Kidney tubule cell (primary cell): ENCODE data around the gene CSTF1.

Experiments used
- DNase-seq: peaks from one replicate; pipeline ENCODE4 v3.0.0-alpha.2; 2018; ENCODE audit warnings: low spot score

Gene CSTF1

DNA sequence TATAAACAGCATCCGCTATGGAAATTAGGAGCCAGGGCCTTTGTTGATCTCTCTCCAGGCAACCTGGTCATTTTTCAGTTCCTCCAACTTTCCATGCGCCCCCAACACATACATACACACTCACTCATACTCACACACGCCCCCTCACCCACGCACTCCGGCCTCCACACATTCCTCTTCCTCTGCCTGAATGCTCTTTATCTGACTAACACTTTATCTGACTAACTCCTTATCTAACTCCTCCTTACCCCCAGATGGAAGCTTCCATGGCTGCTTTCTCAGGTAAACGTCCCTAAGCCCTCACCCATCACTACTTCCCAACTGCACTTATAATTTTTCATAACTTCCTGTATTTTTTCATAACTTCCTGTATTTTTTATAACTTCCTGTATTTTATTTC lies 37.1 kb downstream of the CSTF1 start:
- DNase-seq, result peak; percentile 81

DNA sequence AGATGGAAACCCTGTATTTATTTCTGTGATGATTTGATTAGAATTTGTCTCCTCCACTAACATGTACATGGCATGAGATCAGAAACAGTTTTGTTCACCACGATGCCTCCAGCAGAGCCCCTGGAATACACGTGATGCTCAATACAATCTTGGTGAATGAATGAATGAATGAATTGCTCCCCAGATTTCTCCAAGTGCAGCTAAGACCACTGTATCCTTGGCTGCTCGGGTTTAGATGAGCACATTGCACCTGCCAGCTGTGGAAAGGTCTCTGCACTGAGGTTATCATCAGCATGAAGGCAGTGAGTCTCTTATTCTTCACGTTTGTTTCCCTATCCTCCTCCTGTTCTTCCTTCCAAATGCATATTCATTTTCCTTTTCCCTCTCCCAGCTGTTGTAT lies 37.5 kb downstream of the CSTF1 start:
- no peak for DNase-seq

DNA sequence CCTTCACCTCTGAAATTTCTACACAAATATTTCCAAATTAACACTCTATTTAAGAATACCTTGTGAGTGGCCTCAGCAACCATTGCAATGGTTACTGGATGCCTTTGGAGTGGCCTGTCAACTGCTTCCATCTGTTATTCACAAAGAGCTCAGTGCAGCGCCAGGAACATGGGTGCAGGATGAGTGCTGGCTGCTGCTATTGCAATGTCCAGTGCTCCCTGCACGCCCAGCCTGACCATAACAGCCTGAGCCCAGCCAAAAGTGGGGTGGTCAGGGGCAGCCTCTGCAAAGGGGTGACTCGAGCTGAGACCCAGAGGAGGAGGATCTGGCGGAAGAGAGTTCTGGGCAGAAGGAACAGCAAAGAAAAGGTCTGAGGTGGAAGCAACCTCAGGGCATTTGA lies 38.0 kb downstream of the CSTF1 start:
- no peak for DNase-seq

DNA sequence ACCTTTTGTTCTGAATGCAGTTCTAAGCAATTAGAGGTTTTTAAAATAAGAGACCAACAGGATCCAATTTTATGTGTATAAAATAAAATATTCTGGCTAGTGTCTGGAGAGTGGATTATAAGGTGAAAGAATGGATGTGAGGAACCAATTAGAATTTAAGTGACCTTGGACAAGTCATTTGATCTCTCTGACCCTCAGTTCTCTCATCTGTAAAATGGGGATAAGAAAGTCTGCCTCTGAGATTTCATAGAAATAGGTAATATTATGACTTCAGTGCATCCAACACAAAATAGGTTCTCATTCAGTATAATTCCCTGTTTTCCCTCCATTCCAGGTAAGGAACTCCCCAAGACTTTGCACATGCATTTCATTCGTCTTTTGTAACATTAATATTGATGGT lies 38.5 kb downstream of the CSTF1 start:
- DNase-seq, result no peak

DNA sequence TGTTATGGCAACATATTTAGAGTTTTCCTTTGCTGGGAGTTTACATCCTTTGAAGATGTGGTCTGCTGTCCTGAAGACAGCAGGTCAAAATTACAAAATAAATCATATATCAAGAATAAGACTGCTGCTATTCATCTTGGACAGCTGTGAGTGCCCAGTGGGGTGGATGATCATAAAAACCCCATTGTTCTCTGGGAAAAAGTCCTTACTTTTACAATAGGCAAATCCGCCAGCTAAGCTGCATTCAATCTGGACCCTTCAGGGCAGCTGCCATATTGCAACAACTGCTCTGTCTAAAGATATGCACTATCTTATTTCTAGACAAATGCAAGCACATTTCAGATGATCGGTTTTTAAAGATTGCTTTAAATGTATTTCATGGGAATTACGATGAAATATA lies 39.0 kb downstream of the CSTF1 start:
- no peak for DNase-seq

DNA sequence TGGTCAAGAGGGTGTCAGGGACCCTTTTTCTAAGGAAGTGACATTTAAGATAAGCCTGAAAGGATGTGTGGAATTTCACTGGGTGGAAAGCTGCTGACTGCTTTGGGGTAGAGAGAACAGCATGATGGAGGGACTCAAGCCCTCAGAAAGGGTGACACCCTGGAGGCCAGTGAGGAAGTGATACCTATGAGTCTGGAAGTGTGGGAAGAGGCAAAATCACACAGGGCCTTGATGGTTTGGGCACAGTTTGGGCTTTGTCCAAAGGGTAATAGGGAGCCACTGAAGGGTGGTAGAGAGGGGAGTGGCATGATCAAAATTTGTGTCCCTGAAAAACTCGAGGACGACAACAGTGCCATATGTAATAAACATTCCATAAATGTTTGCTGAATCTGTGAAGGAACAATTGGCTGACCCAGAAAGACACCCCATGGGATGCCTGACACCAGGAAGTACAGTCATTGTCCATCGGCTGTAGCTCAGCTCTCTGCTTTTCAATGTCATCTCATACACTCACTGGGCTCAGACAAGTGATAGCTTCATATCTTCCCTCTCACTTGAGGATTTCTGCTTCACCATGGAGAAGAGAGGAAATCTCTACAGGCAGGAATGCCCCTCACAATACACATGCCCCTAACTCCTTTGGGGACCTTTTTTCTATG lies 40.9 kb downstream of the CSTF1 start:
- no peak for DNase-seq

DNA sequence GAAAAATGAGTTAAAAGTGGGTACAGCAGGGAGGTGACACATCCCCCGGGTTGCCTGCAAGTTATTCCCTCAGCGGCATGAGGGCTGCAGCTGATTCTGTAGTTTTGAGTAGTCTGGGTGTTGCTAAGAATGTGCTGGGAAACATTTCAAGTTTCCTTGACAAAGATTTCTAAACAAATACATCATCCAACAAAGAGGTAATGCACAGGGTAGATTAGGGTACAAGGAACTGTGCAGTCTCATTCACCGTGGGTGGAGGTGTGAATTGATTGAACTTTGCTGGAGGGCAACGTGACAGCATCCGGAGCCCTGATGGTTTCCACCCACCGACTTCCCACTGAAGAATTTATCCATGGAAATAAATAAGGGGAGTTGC lies 41.4 kb downstream of the CSTF1 start:
- no peak for DNase-seq

DNA sequence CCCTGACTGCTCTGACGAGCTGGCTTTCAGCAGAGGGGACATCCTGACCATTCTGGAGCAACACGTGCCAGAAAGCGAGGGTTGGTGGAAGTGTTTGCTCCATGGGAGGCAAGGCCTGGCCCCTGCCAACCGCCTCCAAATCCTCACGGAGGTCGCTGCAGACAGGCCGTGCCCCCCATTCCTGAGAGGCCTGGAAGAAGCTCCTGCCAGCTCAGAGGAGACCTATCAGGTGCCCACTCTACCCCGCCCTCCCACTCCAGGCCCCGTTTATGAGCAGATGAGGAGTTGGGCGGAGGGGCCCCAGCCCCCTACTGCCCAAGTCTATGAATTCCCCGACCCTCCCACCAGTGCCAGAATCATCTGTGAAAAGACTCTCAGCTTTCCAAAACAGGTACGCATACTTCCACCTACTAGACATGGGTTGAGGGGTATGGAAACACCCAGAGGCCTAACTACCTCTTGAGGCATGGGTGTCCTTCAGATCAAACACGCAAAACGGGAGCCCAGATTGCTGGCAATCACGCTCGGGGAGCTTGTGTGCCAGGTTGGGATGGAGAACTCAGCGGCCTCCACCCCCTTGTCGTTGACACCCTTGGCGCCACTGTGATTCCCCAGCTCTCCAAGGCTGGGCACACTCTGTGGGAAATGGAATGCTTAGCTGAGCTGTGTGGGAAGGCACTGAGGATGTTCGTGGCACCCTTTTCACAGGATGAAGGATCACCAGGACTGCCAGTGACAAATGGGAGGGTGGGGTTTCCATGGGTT lies 44.9 kb downstream of the CSTF1 start:
- DNase-seq, result no peak

DNA sequence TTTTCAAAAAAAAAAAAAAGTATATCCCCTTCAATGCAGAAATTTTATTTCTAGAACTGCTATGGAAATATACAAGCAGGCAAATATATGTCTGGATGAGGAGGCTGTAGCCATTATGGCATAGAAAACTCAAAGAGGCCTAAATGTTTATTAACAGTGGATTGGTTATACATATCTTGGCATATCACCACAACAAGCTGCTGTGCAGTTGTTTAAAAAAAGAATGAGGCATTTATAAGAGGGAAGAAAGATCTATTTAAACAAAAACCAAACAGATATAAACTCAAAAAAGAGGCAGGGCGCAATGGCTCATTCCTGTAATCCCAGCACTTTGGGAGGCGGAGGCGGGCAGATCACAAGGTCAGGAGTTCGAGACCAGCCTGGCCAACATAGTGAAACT lies 45.8 kb downstream of the CSTF1 start:
- DNase-seq, result no peak

DNA sequence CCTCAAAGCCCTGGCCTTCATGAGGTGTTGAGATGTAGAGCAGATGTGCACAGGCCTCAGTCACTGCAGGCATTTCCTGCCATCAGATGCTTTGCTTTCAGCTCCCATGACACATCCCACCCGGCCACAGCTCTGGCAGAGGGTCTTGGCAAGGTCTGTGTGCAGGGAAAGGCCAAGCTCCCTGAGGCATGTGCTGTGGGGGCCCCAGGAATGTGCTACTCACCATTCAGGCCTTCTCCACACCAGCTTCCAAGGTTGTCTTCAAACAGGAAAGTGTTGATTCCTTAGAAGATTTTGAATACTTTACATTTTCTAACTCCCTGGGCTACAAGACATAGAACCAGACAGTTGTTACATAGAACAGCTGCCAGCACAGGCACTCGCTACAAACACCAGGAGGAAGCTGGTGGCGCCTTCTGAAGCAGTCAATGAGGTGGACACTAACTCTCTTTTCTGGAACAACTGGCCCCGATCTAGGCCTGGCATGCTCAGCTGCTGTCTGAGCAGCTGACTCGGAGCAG lies 47.4 kb downstream of the CSTF1 start:
- peak; percentile 68 for DNase-seq

DNA sequence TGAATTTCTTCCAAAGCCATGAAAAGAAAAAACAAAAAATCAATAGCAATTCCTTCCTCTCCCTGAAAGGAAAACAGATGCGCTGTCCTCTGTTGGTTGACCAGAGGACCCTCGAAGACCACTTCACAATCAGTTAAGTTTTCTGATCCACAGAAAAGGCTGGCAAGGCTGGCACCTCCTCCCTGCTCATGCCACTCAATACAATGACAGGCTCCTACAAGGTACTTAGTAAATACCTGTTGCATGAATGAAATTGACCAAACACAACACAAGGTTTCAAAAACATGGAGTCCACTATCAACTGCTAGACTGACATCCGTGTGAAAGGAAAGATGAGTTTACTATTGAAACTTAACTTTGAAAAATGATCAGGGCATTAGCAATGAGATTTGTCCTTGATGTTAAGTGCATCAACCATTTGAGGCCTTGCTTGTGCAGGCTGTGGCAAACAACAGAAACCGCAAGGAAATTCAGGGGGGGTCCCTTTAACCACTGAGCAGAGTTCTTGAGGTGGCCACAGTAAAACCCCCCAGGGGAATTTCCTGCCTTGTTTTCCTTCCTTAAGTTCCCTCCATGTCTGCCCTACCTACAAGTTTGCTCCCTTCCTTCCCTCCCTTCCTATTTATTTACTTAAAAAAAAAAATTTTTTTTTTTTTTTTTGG lies 48.0 kb downstream of the CSTF1 start:
- no peak for DNase-seq

DNA sequence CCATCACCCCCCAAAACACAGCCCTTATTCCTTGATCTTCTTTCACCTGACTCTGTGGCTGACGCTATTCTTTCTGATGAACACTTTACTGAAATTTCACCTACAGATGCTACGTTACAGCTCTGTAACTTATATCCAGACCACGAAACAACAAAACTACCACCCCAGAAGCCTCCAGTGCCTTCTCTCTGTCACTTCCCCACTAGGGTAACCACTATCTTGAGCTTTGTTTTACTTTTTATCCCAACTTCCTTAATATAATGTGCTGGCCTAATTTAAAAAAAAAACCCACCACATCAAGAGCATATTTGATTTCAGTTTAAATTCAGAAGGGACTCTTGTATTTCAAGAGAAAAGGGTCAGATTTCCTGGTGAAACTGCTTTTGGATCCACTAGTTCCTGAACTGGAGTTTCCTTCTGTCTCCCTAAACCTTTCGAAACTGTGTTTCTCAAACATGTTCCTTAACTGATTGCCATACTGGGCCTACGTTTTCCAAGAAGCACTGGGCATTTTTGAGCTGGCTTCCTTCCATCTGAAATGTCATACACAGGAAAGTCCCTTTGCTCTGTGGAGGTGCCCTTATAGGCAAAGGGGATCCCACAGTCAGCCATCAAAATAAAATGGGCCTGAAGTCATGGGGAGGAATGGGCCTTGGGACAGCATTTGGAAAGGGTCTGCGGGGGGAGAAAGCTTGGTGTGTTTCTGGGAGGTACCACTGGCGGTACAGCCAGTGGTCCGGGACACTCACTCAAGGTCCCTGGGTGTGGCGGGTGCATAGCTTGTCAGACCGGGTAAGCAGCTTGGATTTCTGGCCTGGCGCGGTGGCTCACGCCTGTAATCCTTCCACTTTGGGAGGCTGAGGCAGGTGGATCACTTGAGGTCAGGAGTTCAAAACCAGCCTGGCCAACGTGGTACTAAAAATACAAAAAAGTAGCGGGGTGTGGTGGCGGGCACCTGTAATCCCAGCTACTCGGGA lies 50.2 kb downstream of the CSTF1 start:
- DNase-seq, result no peak

DNA sequence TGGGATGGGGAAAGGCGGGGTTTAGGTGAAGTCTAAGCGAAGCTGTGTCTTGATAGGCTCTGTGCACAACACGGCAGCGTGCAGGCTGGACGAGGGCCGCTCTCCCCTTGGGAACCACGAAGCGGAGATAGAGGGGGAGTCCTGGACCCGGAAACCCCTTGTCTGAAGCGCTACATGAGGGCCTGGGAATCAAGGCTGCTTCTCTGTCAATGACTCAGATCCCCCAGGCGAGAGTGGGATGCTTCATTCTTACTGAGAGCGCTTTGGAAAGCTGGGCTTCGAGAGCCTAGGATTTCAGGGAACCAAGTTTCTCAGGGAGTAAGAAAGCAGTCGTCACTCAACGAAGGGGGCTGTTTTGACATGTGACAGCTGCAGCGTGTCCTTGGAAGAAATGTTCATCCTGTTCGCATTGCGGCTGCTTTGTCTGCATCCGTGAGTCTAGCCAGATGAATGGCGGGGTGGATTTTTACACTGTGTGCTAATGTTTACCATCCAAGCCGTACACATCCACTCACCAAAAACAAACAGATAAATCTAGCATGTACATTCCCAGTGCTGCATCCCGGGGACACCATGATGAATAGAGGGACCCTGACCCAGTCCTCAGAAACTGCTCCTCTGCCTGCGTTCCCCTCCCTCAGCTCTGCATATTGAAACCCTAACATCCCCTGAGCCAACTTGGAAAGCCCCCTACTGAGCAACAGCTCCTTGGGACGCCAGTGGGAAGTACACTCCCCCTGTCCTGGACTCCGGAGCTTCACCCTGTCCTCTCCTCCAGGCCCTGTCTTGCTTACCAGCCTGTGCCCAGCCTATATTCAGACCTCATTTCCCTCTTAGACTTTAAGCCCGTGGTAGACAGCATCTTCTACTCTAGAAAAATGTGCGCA lies 51.5 kb downstream of the CSTF1 start:
- DNase-seq, result no peak

DNA sequence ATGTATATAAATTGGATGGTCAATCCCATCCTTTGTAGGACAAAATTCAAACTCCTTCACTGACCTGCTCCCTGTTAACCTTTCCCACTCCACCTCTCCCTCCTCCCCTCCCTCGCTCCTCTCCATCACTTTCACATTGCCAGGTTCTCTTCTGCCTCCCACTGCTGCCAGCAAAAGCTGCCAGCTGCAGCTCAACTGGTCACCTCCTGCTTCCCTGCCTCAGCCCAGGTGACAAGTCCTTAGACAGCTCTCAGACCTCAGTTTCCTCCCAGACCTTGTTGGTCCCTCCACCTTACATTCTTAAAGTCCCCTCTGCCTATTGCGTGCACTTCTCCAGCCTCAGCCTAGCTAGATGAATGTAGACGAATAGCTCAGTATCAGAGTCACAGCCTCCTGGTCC lies 52.7 kb downstream of the CSTF1 start:
- DNase-seq, result no peak

DNA sequence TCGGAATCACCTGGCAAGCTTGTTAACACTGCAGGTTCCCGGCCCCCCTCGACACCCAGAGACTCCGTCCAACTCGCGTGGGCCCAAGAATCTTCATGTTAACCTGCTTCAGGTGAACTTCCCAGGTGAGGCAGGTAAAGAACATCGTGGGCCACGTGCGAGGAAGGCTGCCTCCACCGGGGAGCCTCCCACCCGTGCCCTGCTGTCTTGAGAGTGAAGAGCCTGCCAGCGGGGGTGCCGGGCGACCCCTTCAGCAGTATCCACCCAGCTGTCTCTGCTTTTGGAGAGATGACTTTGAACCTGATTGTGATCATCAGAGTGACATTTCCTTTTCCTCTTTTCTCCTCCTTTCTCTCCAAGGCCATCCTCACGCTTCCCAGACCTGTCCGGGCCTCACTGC lies 53.1 kb downstream of the CSTF1 start:
- DNase-seq, result no peak

DNA sequence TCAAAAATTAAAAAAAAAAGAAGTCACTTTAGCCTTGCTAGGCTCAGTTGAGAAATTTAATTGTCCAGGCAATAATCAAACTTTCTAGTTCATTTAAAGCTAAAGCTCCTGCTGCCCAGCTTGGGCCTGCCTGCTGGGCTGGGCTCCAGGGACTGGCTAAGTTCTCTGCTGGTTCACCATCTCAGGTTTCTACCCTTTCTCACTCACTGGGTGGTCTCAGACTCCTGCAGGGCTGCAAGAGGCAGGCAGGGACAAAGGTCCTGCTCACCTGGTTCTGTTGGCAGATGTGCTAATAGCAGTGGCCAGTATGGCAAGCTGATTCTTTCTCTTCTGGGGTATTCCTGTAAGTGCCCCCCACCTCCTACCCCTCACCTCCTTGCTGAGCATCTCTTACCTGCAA lies 54.8 kb downstream of the CSTF1 start:
- no peak for DNase-seq

DNA sequence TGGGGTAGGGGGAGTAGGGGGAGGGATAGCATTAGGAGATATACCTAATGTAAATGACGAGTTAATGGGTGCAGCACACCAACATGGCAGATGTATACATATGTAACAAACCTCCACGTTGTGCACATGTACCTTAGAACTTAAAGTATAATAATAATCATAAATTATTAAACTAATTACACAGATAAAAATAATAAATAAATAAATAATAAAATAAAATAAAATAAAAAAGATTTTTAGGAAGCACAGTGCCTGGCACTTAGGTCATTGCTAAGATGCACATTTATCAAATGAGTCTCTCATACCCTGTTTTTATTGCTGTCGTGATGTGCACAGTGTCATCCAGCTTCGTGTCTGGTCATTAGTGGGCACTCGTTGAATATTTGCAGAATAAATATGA lies 57.0 kb downstream of the CSTF1 start:
- no peak for DNase-seq

DNA sequence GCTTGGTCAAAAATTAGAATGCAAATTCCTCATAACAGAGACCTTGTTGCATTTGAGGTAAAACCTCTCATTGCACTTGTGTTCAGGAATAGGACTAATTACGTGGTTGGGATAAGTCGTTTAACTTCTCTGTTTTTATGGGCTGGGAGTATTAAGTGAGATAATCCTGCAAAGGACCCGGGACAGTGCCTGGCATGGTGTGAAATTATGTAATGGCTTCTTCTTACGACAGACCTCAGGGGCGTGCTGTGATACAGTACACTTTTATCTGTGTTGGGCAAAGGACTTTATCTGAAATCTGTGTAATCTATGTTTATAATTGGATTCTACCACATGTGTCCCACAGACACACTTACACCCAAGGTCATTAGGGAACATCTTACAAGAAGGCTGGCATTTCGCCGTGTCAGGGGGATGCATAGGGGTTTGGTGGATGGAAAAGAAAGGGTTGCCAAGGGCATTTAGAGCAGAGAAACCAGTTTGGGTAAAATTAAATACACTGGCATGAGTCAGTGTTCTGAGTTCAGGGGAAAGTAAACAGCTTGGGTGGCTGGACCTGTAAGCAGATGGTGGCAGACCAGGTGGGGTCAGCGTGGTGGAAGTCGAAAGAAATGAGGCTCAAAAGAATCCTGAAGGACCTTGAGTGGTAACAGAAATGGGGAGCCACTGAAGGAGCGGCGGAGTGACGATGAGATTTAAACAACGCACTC lies 58.8 kb downstream of the CSTF1 start:
- no peak for DNase-seq

DNA sequence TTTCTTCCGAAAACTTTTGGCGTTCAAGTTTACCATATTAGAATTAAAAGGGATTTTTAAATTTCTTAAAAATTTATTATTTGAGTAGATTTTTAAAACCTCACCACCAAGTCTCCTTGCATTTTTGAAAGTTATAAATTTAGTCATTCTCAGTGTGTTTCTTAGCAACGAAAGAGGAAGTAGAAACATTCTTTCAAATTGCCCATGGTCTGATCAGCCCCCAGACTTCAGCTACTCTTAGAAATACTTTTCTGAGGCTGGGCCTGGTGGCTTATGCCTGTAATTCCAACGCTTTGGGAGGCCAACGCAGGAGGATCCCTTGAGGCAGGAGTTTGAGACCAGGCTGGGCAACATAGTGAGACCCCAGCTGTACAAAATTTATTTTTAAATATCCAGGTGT lies 60.9 kb downstream of the CSTF1 start:
- DNase-seq, result no peak

DNA sequence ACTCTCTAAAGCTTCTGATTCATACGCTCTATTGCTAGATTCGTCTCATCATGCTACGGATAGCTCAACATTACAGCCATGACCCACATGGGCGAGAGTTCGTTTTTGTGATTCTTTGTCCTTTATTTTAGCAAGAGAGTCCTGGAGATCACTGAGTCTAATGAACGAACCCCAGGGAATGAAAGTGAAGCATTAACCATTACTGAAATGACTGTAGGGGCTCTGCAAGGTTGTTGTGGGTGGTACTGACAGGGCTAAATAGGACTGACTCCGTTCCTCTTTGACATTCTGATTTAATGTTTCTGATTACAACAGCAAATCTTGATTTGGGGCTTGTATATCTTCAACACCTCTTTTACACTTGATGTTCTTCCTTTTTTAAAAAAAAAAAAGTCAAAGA lies 62.3 kb downstream of the CSTF1 start:
- DNase-seq, result no peak
